HS-27A (cell line): ENCODE results near the gene FOXO3.

ENCODE experiments used
- DNase-seq: peaks from one replicate; pipeline ENCODE4 v3.0.0-alpha.2; 2012; ENCODE audit warnings: low read depth, missing footprints

Gene FOXO3

GRCh38 chr6:108714766-108715414, 154.2 kb downstream of the FOXO3 start:
- DNase-seq, result no peak

GRCh38 chr6:108715832-108716231, 155.1 kb downstream of the FOXO3 start:
- DNase-seq, result no peak

GRCh38 chr6:108716801-108717791, 156.4 kb downstream of the FOXO3 start:
- DNase-seq, result no peak

- DNase-seq, result no peak
These were observed 158.8 kb downstream of the FOXO3 start for GRCh38 chr6:108719477-108719876.

GRCh38 chr6:108720827-108721226, 160.1 kb downstream of the FOXO3 start:
- no peak for DNase-seq

GRCh38 chr6:108721286-108721685, 160.6 kb downstream of the FOXO3 start:
- DNase-seq, result no peak

GRCh38 chr6:108723594-108723993, 162.9 kb downstream of the FOXO3 start:
- DNase-seq, result no peak

- DNase-seq, result no peak
These were observed 166.1 kb downstream of the FOXO3 start for GRCh38 chr6:108726726-108727339.

- DNase-seq, result no peak
These were observed 167.4 kb downstream of the FOXO3 start for GRCh38 chr6:108727966-108728730.

GRCh38 chr6:108728826-108729225, 168.1 kb downstream of the FOXO3 start:
- DNase-seq, result no peak

GRCh38 chr6:108730635-108731515, 170.2 kb downstream of the FOXO3 start:
- DNase-seq, result no peak

GRCh38 chr6:108732091-108732870, 171.6 kb downstream of the FOXO3 start:
- DNase-seq, result no peak

GRCh38 chr6:108733051-108733450, 172.3 kb downstream of the FOXO3 start:
- no peak for DNase-seq

GRCh38 chr6:108733706-108734265, 173.1 kb downstream of the FOXO3 start:
- no peak for DNase-seq
